LNCAP (cell line): ENCODE measurements around the gene ZNF547.

ENCODE experiments used
- TF ChIP-seq, protein P1 (sequence below): fragments of 450-650 bp; IDR thresholded peaks from 2 replicates; pipeline ENCODE4 v1.5.1; 2017; ENCODE audit warnings: mild to moderate bottlenecking

ZNF547 gene

DNA sequence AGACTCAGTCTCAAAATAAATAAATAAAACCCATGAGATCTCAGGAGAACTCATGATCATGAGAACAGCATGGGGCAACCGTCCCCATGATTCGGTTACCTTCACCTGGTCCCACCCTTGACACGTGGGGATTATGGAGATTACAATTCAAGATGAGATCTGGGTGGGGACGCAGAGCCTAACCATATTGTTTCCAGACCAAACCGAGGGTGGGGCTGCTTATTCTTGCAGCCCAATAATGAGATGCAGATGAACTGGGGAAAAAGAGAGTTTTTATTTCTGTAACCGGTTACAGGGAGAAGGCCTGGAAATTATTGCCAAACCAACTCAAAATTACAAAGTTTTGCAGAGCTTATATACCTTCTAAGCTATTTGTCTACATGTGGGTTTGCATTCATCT, 12.8 kb downstream of the ZNF547 start:
- TF ChIP-seq, protein P1, sequence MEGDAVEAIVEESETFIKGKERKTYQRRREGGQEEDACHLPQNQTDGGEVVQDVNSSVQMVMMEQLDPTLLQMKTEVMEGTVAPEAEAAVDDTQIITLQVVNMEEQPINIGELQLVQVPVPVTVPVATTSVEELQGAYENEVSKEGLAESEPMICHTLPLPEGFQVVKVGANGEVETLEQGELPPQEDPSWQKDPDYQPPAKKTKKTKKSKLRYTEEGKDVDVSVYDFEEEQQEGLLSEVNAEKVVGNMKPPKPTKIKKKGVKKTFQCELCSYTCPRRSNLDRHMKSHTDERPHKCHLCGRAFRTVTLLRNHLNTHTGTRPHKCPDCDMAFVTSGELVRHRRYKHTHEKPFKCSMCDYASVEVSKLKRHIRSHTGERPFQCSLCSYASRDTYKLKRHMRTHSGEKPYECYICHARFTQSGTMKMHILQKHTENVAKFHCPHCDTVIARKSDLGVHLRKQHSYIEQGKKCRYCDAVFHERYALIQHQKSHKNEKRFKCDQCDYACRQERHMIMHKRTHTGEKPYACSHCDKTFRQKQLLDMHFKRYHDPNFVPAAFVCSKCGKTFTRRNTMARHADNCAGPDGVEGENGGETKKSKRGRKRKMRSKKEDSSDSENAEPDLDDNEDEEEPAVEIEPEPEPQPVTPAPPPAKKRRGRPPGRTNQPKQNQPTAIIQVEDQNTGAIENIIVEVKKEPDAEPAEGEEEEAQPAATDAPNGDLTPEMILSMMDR, result no peak

DNA sequence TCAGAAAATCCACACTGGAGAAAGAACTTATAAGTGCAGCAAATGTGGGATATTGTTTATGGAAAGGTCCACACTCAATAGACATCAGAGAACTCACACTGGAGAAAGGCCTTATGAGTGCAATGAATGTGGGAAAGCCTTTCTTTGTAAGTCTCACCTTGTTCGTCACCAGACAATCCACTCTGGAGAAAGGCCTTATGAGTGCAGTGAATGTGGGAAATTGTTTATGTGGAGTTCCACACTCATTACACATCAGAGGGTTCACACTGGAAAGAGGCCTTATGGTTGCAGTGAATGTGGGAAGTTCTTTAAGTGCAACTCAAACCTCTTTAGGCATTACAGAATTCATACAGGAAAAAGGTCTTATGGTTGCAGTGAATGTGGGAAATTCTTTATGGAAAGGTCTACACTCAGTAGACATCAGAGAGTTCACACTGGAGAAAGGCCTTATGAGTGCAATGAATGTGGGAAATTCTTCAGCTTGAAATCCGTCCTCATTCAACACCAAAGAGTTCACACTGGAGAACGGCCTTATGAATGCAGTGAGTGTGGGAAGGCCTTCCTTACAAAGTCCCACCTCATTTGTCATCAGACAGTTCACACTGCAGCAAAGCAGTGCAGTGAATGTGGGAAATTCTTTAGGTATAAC, 14.3 kb downstream of the ZNF547 start:
- TF ChIP-seq, protein P1, result no peak

DNA sequence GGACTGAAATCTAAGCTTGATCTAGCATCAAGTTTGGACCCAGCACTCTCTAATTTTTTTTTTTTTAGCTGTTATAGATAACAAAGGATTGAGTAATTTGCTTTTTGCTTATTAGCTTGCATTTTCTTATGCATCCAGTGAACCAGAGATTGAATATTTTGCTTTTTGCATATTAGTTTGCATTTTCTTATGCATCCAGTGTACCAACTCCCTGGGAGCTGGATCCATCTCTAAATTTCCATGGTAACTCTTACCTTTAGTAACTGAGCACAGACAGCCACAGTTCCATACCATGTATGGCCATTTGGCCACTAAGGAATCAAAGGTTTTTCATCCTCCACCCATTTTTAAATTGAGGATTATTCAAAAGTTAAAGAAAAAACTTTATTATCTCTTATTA, 17.6 kb downstream of the ZNF547 start:
- TF ChIP-seq, protein P1, result no peak

DNA sequence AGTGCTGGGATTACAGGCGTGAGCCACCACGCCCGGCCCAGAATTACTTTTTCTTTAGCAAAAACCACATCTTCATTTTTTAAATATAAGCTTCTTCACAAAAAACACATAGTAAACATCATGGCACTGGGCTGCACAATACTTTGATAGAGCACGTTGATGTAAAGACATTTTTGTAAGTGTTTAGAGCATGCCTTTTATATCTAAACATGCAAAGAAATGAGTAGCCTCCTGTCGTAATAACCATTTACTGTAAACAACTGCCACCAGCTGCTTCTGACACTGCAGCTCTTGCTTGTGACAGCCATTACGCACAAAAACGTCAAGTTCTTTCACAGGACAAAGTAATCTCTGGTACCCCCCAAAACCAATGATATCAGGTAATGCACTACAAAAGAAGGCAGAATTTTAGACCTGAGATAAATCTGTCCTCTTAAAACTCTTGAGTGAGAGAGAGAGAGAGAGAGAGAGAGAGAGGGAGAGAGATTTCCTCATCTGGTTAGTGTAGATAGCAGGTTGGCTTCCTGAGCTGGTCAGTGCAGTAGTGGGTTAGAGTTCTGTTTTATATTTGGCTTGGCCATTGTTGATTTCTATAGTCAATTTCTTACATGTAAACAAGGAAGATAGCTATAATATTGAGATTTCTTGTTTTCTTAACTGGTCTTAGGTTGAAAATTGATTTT, 19.6 kb downstream of the ZNF547 start:
- TF ChIP-seq, protein P1, result no peak

DNA sequence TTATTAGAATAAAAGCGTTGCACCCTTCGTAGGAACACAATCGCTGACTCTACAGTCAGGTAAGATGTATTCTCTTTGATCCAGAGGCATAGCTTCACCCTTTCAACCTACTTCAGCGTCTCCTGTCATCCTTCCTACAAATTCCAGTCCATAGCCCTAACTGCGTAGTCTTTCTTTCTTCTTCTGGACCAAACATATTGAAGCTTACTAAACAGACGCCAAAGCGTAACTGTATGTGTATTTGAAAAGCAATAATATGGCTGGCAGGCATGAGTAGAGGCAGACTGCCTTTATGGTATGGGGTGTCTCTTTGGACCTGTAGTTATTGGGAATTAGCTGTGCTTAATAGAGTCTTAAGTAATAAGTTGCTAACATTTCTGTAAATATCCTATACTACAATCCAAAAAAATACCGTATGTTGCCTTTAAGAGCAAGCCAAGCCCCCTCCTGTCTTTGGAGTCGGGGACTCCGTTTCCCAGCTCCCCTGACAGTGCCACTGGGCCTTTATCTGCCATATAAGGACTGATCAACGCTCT, 25.9 kb downstream of the ZNF547 start:
- TF ChIP-seq, protein P1, result no peak

DNA sequence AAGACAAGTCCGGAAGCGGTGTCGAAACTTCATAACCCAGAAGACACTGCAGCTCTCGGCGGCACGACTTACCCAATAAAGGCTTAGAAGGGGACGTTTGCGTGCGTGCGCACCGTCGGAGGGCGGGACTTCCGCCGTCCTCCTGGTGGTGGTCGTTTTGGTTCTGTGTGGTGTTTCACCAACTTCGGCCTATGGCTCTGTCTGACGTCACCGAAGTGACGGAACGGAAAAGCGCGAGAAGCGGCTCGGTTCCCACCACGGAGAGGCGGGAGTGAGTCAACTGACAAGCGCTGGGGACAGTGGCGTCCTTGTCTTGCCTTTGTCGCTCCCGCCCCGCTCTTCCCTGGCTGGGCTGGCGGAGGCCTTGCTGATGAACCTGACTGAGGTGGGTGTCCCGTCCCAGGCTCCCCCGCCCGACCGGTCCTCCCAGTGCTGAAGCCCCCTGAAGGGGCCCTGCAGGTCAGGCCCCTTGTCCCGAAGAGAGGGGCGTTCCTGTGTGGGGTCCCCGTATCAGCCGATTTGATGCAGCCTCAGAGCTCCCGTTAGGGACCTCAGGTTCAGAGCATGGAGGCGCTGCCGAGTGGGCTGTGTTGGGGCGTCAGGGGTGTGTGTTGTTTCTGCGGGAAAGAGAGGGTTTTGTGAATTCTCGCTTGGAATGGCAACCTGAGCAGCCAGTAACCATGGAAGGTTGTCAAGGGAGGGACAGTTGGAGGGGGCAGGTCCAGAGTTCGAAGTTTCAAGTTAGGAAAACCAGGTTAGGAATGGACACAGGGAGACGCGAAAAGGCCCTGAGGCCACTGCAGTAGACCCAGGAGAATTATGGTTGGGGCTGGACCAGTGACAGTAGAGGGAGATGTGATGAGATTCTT, 26.6 kb downstream of the ZNF547 start, which contains the start of gene ZNF548:
Gene ZNF548, plus strand, starts transcription at position 125 of the 869 bp plus-strand sequence. Its CDS starts 246 bp downstream, at position 371.
- TF ChIP-seq, protein P1, result no peak

DNA sequence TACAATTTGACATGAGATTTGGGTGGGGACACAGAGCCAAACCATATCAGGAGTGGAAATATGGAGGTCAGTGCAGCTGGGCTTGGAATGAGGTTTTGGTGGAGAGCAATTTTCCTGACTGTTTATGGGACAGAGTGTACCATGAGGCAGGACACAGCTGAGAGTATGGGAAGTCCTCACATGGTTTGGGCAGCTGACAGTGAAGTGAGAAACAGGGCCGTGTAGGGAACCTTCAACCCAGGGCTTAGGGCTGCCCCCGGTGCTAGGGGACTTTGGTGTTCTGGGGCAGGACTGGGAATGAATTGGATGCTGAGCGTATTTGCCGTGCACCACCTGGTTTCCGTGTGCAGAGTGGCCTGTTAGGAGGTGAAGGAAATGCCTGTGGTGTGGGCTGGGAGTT, 32.4 kb downstream of the ZNF547 start:
- TF ChIP-seq, protein P1, result no peak
